ENCODE measurements around the gene GPR37L1.
"Not testable (repeated sequence)": the region's sequence is repeated elsewhere in the genome, so short reads cannot be mapped to it uniquely, and the experiment has no call there.

Gene GPR37L1

GRCh38 chr1:202133989-202134388 lies 11.3 kb downstream of the GPR37L1 start:
- DNase-seq: no peak

GRCh38 chr1:202134645-202135172 lies 12.0 kb downstream of the GPR37L1 start:
- DNase-seq: no peak

GRCh38 chr1:202135221-202135721 lies 12.6 kb downstream of the GPR37L1 start:
- DNase-seq: peak; percentile 32

DNA sequence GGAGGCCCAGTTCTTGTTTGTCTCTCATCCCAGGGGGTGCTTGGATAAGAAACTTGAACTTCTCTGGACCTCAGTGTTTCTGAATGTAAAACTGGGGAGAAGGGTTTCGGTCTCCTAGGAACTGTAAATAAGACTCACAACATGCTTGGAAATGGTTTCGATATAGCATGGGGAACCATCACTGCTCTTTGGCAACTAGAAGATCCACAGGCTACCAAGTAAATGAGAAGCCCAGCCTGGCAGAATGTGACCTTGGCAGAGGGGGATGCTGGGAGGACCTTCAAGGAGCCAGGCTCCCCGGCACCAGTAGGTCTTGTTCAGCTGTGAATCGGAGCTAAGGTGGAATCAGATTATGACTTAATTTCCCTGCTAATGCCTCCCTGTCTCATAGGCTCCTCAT lies 18.1 kb downstream of the GPR37L1 start:
- DNase-seq: no peak

GRCh38 chr1:202141468-202141867 lies 18.8 kb downstream of the GPR37L1 start:
- not testable (repeated sequence) for DNase-seq

- DNase-seq: peak; percentile 13
These were observed 20.5 kb downstream of the GPR37L1 start for GRCh38 chr1:202143011-202143767.

DNA sequence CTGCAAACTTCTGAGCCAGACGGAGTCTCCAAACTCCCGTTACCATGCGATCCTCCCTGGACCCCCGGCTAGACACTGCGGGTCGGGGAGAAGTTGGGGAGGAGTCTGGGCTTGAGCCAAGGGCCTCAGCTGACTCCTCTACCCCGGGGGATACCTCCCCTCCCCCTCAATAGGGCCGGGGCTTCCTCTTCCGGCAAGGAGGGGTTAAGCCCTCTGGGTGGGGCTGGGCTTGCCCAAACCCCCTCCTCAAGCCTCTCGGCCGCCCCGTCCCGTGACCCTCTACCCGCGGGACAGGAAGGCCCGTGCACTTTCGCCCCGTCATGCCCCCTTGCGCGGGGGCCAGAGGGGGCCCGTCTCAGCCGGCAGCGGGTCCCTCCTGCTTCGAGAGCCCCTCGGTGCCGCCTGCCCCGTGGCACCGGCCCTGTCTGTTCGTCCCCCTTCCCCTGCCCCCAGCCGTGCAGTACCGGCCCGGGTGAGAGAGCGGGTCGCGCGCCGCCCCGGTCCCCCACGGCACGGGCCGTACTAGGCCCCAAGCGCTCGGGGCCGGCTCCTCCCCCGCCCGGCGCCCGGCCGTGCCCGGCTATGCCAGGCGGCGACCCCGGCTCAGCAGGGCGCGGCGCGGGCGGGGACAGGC lies 21.2 kb downstream of the GPR37L1 start:
- DNase-seq: no peak

- peak; percentile 55 for DNase-seq
These were observed 21.8 kb downstream of the GPR37L1 start, which contains the start of gene ARL8A for GRCh38 chr1:202144402-202145067. Gene ARL8A, minus strand, starts transcription at chr1:202144737. Its CDS starts 165 bp downstream, at chr1:202144572.

DNA sequence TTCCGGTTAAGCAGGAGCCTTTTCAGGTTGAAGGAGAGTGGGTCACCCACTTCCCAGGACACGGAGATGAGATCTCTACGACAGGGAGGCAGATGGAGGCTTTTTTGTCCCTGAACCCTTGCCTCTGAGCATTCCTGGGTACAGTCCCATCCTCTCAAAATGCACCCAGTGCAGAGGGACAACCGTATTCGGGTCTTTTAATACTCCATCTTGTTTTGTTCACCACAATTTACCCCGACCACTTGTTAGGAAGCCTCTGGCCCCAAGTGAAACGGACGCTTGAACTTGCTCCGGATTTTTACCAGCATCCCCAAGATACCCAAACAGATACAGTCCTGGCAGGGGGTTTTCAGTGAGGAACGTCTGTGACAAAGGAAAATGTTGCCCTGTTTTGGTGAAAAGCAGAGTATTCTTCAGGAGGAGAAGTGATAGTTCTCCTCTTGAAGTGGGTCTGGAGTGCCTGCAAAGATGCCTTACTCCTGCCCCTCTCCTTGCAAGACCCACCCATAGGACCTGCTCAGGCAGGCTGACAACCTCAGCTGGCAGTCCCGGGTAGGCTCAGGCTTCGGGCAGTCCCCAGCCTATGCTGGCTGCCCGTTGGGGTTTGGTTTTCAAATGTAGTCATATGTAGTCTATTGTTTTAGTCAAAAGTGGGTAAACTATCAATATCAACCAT lies 22.5 kb downstream of the GPR37L1 start:
- DNase-seq: no peak

DNA sequence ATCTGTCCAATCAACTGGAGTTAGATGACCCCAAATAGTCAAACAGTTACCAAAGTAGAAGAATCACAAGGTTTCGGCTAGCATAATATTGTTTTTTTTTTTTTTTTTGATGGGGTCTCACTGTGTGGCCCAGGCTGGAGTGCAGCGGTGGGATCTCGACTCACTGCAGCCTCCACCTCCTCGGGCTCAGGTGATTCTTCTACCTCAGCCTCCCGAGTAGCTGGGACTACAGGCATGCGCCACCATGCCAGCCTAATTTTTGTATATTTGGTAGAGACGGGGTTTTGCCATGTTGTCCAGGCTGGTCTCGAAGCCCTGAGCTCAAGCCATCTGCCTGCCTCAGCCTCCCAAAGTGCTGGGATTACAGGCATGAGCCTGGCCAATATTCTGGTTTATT lies 23.0 kb downstream of the GPR37L1 start:
- not testable (repeated sequence) for DNase-seq

DNA sequence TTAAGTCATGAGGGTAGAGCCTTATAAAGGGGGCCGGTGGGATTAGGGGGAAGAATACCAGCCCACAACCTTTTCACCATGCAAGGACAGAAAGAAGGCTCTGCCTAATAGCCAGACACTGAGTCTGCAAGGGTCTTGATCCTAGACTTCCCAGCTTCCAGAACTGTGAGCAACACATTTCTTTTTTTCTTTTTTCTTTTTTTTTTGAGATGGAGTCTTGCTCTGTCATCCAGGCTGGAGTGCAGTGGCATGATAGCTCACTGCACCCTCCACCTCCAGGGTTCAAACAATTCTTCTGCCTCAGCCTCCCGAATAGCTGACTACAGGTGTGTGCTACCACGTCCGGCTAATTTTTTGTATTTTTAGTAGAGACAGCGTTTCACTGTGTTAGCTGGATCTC lies 23.6 kb downstream of the GPR37L1 start:
- DNase-seq: no peak

- DNase-seq: no peak
These were observed 24.3 kb downstream of the GPR37L1 start for GRCh38 chr1:202146993-202147392.

DNA sequence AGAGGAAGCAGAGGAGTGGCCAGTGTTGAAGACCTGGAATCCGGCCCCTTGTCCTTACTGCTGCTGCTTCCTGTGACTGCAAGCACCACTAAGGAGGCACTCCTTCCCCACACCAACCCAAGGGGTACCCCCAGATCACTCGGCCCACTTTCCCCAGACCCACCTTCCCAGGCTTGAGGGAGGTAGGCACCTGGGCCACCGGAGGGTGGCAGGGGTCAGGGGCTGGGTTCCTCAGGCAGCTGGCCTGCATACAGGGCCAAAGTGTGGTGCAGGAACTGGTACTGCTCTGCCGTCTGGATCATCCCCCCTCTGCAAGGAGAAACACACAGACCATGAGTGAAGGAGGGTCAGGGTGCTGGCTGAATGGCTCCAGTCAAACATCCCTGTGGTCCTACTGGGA lies 25.7 kb downstream of the GPR37L1 start:
- DNase-seq: no peak

GRCh38 chr1:202149566-202149965 lies 26.8 kb downstream of the GPR37L1 start:
- DNase-seq: no peak

DNA sequence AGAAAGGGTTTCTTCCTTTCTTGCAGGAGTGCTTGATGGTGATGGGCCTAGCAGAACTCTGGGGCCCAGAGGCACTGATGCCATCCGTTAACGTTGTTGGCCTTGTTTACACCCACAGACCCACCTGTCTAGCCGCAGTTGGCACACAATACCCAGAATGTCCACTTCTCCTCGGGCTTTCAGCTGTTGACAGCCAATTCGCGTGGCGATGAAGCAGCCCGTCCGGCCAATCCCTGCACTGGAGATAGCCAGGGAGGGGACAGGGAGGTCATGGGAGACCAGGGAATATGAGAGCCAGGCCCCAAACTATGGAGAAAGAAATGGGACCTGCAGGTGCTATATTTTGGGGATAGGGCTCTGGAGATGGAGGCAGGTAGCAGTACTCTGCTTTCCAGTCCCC lies 27.5 kb downstream of the GPR37L1 start:
- no peak for DNase-seq

DNA sequence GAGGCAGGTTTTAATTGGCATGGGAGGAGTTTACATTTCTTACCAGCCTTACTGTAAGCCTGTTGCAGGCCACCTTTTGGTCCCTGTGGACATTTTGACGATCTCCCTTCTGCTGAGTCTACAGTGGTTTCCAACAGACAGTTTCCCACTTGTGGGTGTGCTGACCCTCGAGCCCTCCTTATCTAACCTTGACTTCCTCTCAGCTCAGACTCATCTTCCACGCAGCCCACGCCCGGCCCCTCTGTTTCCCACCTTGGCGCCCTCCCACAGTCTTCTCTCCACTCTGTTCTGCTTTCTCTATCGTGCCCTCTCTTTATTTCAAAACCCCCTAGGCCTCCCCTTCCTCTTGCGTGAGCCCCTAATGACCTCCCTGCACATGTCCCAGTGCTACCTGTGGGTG lies 27.9 kb downstream of the GPR37L1 start:
- no peak for DNase-seq

- DNase-seq: no peak
These were observed 28.3 kb downstream of the GPR37L1 start for GRCh38 chr1:202151045-202151444.

DNA sequence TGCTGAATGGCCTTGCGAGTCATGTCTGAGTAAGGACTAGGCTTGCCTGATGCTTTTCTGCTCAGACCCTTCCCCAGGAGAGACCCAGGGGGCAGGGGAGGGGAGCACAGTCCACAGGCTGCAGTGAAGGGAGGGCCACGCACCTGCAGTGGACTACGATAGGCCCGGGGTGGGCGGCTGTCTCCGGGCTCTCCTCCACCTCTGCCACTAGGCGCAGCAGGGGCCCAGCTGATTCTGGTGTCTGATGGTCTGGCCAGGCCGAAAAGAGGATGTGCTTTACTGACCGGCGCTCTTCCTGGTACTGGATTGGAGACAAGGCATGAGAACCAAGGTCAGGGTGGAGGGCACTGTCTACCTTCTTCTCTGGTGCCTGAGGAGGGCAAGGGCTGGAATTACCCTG lies 29.7 kb downstream of the GPR37L1 start:
- DNase-seq: no peak

DNA sequence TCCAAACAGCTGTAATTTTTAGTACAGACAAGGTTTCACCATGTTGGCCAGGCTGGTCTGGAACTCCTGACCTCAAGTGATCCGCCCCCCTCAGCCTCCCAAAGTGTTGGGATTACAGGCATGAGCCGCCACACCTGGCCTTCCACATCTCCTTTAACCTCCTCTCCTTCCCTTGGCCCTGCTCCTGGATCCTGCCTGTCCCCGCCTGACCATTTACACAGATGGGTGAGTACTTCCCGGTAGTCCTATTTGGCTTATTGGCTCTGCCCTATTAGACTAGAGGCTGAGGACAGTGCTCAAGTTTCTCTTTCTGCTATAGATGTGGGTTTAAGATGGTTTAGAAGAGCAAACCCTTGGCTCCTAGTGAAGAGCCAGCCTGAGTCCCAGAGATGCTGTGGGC lies 30.6 kb downstream of the GPR37L1 start:
- DNase-seq: no peak

GRCh38 chr1:202154148-202154765 lies 31.5 kb downstream of the GPR37L1 start:
- DNase-seq: no peak

GRCh38 chr1:202154766-202155477 lies 32.2 kb downstream of the GPR37L1 start:
- peak; percentile 43 for DNase-seq

Data from T-helper 9 cell (primary cell).